Mucosa of stomach (tissue), 1 donor: ENCODE measurements around the gene MYL12B.
A peak's percentile ranks its signal among the peaks of the same experiment; 100 is the strongest.

Source experiments
- H3K27me3 ChIP-seq: one replicate; pipeline ENCODE4 v1.7.0; 2013; ENCODE audit warnings: mild to moderate bottlenecking, low read length; ENCODE audit not compliant: control insufficient read depth, insufficient read depth
- H3K36me3 ChIP-seq: one replicate; pipeline ENCODE4 v1.7.0; 2013; ENCODE audit warnings: low read length; ENCODE audit not compliant: control insufficient read depth, insufficient read depth
- H3K4me1 ChIP-seq: one replicate; pipeline ENCODE4 v1.7.0; 2013; ENCODE audit warnings: mild to moderate bottlenecking, low read length; ENCODE audit not compliant: control insufficient read depth, insufficient read depth
- H3K4me3 ChIP-seq: one replicate; pipeline ENCODE4 v1.7.0; 2013; ENCODE audit warnings: low read length
- H3K9ac ChIP-seq: one replicate; pipeline ENCODE4 v1.7.0; 2013; ENCODE audit warnings: mild to moderate bottlenecking, low read length, moderate library complexity
- H3K9me3 ChIP-seq: one replicate; pipeline ENCODE4 v1.7.0; 2013; ENCODE audit warnings: mild to moderate bottlenecking, low read length, moderate library complexity; ENCODE audit not compliant: control insufficient read depth
- donor health status: Pancreatic carcinoma.

The MYL12B gene

GRCh38 chr18:3255611-3256165, 6.2 kb upstream of the MYL12B start:
- no peak overlapping the region for H3K4me3 ChIP-seq
- no peak overlapping the region for H3K9ac ChIP-seq
- no peaks in the 10 kb centered on the region for H3K9me3 ChIP-seq
- no peaks in the 10 kb centered on the region for H3K27me3 ChIP-seq
- peaks cover 20% of the 10 kb centered on the region for H3K36me3 ChIP-seq
- peaks cover 32% of the 10 kb centered on the region for H3K4me1 ChIP-seq

- Histone ChIP-seq H3K4me3 (no peak overlapping the region), H3K9me3 (no peaks in the 10 kb centered on the region), H3K36me3 (peaks cover 20% of the 10 kb centered on the region)
Measured at GRCh38 chr18:3256693-3257626, 5.0 kb upstream of the MYL12B start.

GRCh38 chr18:3257627-3258120, 4.3 kb upstream of the MYL12B start:
- Histone ChIP-seq H3K4me3 (no peak overlapping the region), H3K9me3 (no peaks in the 10 kb centered on the region), H3K36me3 (peaks cover 20% of the 10 kb centered on the region), H3K4me1 (peaks cover 31% of the 10 kb centered on the region), H3K9ac (no peak overlapping the region), H3K27me3 (no peaks in the 10 kb centered on the region)

More at GRCh38 chr18:3256693-3257626, 5.0 kb upstream of the MYL12B start:
- Histone ChIP-seq H3K27me3 (no peaks in the 10 kb centered on the region), H3K4me1 (peaks cover 31% of the 10 kb centered on the region), H3K9ac (peak overlapping the region; percentile 30)

GRCh38 chr18:3260995-3261372, 949 bp upstream of the MYL12B start:
- Histone ChIP-seq H3K4me1 (peaks cover 39% of the 10 kb centered on the region), H3K9ac (peak overlapping the region; percentile 97), H3K36me3 (peaks cover 13% of the 10 kb centered on the region), H3K9me3 (no peaks in the 10 kb centered on the region), H3K4me3 (peak overlapping the region; percentile 66), H3K27me3 (no peaks in the 10 kb centered on the region)

- Histone ChIP-seq H3K9ac (peak overlapping the region; percentile 97), H3K27me3 (no peaks in the 10 kb centered on the region), H3K36me3 (peaks cover 9% of the 10 kb centered on the region), H3K9me3 (no peaks in the 10 kb centered on the region), H3K4me3 (peak overlapping the region; percentile 74), H3K4me1 (peaks cover 31% of the 10 kb centered on the region)
Measured at GRCh38 chr18:3262234-3263131, 550 bp downstream of the MYL12B start.

- no peaks in the 10 kb centered on the region for H3K27me3 ChIP-seq
- no peaks in the 10 kb centered on the region for H3K9me3 ChIP-seq
- H3K4me1 ChIP-seq = peaks cover 30% of the 10 kb centered on the region
- peaks cover 5% of the 10 kb centered on the region for H3K36me3 ChIP-seq
- peak overlapping the region; percentile 97 for H3K9ac ChIP-seq
- peak overlapping the region; percentile 74 for H3K4me3 ChIP-seq
Measured at GRCh38 chr18:3263132-3263700, 1.3 kb downstream of the MYL12B start.

GRCh38 chr18:3264362-3264761, 2.4 kb downstream of the MYL12B start:
- H3K27me3 ChIP-seq = no peaks in the 10 kb centered on the region
- no peak overlapping the region for H3K4me3 ChIP-seq
- no peaks in the 10 kb centered on the region for H3K36me3 ChIP-seq
- H3K9ac ChIP-seq = no peak overlapping the region
- peaks cover 36% of the 10 kb centered on the region for H3K4me1 ChIP-seq
- no peaks in the 10 kb centered on the region for H3K9me3 ChIP-seq

- no peaks in the 10 kb centered on the region for H3K9me3 ChIP-seq
- no peak overlapping the region for H3K9ac ChIP-seq
- H3K4me3 ChIP-seq = no peak overlapping the region
- peaks cover 31% of the 10 kb centered on the region for H3K4me1 ChIP-seq
- H3K36me3 ChIP-seq = no peaks in the 10 kb centered on the region
- H3K27me3 ChIP-seq = no peaks in the 10 kb centered on the region
Measured at GRCh38 chr18:3265564-3266033, 3.7 kb downstream of the MYL12B start.

GRCh38 chr18:3266062-3266608, 4.2 kb downstream of the MYL12B start:
- H3K36me3 ChIP-seq = no peaks in the 10 kb centered on the region
- H3K4me1 ChIP-seq = peaks cover 31% of the 10 kb centered on the region
- H3K9ac ChIP-seq = no peak overlapping the region
- H3K9me3 ChIP-seq = no peaks in the 10 kb centered on the region
- no peak overlapping the region for H3K4me3 ChIP-seq
- no peaks in the 10 kb centered on the region for H3K27me3 ChIP-seq

- H3K4me1 ChIP-seq = peaks cover 31% of the 10 kb centered on the region
- H3K36me3 ChIP-seq = no peaks in the 10 kb centered on the region
- no peaks in the 10 kb centered on the region for H3K9me3 ChIP-seq
- H3K4me3 ChIP-seq = no peak overlapping the region
- no peaks in the 10 kb centered on the region for H3K27me3 ChIP-seq
- no peak overlapping the region for H3K9ac ChIP-seq
Measured at GRCh38 chr18:3268306-3268705, 6.4 kb downstream of the MYL12B start.

GRCh38 chr18:3269241-3269913, 7.4 kb downstream of the MYL12B start:
- Histone ChIP-seq H3K4me3 (no peak overlapping the region), H3K27me3 (no peaks in the 10 kb centered on the region), H3K36me3 (no peaks in the 10 kb centered on the region), H3K4me1 (peaks cover 25% of the 10 kb centered on the region), H3K9me3 (no peaks in the 10 kb centered on the region), H3K9ac (no peak overlapping the region)
